NCI-H1436 (cell line): ENCODE results near the gene TMED8.
"Not testable (repeated sequence)": the region's sequence is repeated elsewhere in the genome, so short reads cannot be mapped to it uniquely, and the experiment has no call there.

Experiments
- DNase-seq: peaks from one replicate; lab custom pipeline; 2025; lab: John Stamatoyannopoulos, UW

Gene TMED8

DNA sequence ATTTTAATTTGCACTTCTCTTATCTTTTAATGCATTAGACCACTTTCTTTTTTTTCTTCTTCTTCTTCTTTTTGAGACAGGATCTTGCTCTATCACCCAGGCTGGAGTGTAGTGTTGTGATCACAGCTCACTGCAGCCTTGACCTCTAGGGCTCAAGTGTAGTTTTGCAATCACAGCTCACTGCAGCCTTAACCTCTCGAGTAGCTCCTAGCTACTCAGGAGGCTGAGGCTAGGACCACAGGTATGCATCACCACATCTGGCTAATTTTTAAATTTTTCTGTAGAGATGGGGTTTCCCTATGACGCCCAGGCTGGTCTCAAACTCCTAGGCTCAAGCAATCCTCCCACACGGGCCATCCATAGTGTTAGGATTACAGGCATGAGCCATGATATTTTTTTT is 12.7 kb downstream of the TMED8 start:
- DNase-seq, result no peak

DNA sequence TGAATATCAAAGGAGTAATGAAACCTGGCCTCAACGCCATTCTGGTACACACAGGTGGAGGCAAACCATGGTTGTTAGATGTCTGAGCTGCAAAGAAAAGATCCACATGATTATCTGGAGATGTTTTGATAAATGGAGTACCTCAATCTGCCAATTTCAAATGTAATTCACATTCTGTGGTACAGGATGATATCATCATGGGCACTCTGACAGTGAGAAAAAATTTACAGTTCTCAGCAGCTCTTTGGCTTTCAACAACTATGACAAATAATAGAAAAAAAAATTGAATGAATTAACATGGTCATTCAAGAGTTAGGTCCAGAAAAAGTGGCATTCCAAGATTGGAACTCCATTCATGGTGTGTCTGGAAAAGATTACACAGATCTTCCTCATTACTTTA is 17.3 kb downstream of the TMED8 start:
- DNase-seq, result no peak

DNA sequence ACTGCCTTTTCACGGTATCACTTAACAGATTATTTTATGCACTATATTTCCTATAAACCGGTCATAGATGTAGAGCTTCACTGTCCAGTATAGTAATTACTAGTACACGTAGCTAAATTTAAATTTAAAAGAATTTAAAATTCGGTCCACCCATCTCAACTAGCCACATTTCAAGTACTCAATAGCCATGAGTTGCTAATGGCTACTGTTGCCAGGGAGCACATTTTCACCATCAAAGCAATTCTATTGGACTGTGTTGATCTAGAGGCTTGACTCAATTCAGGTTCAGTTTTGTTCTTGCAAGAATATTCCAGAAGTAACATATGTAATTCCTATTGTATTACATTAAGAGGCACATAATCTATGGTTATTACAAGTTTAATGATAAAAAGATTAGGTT is 20.0 kb downstream of the TMED8 start:
- DNase-seq, result no peak

DNA sequence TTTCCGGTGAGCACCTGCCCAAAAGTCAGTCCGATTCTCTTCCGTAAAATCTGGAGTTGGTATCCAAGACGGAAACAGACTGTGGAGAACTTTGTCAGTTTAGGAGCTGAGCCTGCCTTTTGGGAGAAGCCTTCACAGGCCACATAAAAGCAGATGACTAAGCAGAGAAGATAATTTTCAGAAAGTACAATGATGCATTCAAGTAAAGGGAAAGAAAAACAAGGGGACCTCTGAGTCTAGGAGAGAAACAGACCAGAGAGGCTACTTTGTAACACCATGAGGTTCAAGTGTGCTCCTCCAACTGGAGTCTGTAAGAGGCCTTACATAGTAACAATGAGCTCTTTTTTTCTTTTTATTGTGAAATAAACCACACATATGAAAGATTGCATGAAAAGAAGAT is 21.1 kb downstream of the TMED8 start:
- DNase-seq, result no peak

DNA sequence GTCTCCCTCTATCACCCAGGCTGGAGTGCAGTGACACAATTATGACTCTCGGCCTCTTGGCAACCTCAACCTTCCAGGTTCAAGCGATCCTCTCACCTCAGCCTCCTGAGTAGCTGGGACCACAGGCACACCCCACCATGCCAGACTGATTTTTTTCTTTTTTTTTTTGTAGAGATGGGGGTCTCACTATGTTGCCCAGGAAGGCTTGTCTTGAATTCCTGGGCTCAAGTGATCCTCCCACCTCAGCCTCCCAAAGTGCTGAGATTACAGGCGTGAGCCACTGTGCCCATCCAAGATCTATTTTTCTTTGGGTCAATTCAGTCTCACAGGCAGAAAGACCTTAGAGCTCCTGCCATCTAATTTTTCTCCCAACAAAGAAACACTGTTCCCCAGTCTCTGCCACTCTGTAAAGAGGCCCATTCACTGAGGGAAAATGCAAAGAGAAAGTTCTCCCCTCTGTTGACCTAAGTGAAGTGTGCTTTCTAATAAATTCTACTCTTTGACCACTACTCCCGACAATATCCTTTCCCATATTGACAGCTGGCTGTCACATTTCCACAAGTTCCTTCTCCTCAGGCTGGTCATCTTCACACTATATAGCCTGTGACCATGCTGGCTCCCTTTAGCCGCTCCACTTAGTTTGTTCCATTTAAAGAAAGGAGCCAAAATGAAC is 23.3 kb downstream of the TMED8 start:
- no peak for DNase-seq

DNA sequence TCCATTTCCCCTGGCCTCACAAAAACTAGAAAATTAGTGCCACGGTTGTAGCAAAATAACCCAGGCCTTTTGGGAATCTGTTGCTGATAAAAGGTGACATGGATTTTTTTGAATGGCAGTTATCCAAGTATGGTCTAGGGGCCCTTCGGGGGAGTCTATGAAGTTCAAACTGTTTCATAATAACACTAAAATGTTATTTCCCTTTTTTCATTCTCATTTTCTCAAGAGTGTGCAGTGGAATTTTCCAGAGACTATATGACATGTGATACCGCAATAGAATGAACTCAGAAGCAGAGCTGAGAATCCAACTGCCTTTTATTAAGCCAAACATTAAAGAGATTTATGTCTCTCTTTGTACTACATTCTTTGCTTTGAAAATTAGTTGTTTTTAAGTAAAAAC is 29.1 kb downstream of the TMED8 start:
- DNase-seq, result no peak

DNA sequence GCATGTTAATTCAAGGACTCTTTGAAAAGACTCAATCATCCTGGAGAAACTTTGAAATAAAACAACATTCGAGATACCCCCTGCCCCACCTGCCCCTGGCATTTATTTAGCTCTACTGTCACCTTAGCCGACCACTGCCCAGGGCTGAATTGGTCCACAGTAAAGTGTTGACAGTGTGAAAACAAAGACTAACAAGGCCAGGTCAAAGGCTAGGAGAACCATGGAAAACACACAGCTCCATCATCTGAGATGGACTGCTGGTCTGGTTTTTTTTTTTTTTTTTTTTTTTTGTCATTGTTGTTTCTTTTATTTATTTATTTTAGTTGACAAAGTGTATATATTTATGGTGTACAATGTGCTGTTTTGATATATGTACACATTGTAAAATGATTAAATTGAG is 30.4 kb downstream of the TMED8 start:
- no peak for DNase-seq

DNA sequence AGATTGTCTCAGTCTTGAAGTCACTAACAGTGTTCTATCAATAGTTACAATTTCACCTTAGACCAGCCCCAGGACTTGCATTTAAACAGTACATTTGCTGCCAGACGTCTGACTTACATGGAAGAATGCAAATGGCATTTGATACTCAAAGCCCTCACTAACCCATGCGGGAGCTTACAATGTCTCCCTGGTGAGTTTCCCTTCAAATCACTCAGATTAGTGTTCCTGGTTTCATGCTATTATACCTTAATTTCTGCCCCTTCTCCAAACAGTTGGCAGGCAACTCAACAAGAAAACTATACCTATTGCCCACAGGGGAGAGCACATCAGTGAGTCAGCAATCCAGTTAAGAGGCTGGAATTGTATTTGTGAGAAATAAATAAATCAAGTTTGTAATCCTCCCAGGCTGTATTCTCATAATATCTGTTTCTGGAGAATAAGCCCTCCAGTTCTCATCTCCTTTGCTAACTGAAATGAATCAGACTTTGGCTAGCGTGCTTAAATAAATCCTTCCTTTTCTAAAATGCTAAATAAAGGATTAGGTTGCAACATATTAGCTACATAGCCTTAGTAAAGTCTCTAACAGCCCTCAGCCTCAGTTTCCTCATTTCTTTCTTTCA is 32.4 kb downstream of the TMED8 start:
- no peak for DNase-seq

DNA sequence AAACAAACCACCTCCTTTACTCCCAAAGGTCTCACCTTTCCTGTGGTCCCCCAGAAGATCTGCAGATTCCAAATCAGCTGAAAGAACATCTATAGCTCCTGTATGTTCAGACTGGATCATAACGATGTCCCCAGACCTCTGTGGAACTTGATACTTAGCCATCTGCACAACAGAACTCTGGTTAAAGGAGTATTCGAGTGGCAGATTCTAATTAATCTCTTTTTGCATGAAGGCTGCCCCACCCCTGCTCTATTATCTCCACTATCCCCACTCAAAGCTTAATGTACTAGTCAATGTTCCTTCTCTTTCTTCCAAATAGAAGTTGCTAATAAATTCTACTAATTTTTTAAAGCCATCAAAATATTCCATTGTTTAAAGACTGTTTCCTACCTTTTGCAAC is 33.2 kb downstream of the TMED8 start:
- no peak for DNase-seq

DNA sequence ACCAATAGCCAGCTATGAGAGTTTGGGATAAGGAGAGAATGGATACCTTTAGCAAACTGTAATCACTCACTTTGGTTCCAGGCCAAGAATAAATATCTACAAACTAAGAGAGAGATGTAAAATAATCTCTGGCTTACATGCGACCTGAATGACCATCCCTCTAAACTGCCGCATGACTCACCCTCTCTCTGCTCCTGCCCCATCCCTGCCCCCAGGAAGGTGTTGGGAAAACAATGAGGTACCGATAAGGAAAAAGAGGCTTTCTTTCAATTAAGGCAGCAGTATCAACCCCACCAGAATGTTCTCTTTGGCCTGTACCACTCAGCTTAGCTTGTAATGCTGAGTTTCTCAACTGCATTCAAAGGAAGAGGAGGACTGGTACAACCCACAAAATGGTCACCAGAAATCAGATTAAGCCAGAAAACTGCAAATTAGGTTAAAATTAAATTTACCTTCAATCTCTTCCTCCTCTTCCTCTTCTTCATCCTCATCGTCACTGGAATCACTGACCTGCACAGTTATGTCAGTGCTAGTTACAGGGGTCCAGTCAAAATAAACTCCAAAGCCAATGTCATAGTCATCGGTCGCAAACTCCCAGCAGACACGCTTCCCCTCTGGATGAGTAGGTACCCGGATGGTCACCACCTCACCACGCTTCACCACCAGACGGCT is 34.0 kb downstream of the TMED8 start:
- DNase-seq, result no peak

DNA sequence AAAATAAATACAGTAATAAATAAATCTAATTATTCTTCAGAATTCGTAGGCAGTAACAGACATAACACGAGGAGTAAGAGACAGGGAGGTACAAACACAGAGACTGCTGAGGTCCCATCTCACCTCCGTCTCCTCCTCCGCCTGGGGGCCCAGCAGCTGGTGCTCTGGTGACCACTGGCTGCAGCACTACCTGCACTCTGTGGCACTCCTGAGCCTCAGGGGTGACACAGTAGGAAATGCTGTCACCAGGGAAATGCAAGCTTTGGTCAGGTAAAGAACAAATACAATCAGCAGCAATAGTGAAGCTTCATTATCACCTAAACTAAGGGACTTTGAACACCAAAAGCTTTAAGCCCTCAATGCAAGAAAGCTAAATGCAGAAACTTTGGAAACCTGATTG is 36.5 kb downstream of the TMED8 start:
- DNase-seq, result no peak

DNA sequence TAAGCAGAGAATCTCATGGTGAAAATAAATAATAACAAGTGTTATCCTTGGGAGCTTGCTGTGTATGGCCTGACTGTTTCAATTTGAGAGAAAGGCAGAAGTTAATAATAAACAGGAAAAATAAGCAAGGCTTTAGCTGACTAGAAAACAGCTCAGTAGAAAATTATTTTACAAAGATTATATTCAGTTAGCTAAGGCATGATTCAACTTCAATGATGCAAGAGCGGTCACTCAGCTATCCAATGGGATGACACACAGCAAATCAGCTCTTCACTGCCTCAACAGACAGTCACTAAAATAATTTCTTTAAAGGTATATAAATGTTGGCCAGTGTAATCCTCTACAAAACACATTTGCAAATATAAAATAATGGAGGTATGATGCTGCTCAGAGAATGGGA is 37.5 kb downstream of the TMED8 start:
- no peak for DNase-seq

DNA sequence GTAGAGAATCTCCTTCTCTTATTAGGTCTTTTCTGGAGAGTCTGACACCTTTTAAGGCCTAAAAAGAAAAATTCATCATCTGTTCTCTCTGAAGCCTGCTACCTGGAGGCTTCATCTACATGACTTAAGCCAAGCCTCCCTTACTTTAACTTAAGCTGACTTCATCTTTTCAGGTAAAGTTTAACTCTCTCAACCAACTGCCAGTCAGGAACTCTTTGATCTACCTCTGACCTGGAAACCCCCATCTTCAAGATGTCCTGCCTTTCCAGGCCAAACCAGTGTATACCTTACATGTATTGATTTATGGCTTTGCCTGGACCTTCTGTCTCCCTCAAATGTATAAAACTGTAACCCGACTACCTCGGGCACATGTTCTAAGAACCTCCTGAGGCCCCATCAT is 38.6 kb downstream of the TMED8 start:
- DNase-seq, result no peak

DNA sequence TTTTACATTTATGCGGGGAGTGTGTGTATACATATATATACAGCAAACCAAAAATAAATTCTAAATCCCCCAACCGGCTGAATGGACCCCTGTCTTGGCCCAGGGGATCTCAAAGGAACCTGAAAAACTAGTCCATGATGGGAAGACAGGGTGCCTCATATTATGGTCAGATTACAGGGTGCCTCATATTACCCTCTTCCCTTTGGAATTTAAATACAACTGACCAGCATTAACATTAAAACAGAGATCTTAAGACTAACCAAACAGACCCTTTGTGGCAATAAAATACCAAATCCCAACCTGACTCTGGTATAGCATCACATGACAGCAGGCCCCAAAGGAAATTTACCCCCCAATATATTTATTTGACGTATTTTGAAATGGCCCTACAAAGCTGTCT is 39.0 kb downstream of the TMED8 start:
- no peak for DNase-seq

DNA sequence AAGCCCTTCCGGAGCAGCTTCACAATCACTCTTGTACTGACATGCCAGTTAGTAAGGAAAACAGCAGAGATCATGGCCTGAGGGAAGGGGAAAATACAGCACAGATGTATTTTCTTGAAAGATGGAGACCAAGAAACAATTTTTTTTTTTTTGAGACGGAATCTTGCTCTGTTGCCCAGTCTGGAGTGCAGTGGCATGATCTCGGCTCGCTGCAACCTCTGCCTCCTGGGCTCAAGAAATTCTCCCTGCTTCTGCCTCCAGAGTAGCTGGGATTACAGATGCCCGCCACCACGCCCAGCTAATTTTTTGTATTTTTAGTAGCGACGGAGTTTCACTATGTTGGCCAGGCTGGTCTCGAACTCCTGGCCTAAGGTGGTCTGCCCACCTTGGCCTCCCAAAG is 39.6 kb downstream of the TMED8 start:
- not testable (repeated sequence) for DNase-seq

DNA sequence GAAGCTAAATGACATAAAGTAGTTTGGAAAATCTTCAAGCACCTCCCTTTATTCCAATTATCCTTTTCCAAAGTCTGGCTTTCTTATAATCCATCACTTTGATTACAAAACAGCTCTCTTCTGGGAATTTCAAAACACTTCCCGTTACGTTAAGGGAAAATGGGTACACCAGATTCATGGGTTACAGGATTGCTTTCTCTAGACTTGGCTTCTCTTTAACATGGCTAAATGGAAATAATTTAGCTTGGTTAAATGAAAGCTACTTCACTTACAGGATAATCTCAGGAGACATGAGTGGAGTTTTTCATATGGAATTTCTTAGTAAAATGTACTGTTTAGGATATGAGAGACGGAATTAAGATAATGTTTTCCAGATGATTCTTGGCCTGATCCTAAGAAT is 41.3 kb downstream of the TMED8 start:
- no peak for DNase-seq

DNA sequence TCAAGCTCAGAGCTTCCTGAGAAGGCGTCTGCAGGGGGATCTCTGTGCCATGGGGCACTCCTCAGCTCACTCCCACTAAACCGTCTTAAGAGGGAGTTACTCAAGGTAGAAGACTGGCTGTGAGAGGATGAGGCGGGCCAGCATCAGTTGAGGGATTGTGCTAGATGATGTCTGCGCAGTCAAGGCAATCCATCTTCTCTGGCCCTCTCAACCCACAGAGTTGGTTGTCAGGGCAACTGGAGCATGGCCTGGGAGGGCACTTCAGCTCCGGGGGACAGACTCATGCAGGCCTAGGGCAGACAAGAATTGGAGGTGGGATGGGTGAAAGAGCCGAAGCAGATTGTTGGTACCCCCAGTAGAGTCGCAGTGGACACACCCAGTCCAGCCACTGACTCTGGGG is 47.0 kb downstream of the TMED8 start:
- DNase-seq, result no peak

DNA sequence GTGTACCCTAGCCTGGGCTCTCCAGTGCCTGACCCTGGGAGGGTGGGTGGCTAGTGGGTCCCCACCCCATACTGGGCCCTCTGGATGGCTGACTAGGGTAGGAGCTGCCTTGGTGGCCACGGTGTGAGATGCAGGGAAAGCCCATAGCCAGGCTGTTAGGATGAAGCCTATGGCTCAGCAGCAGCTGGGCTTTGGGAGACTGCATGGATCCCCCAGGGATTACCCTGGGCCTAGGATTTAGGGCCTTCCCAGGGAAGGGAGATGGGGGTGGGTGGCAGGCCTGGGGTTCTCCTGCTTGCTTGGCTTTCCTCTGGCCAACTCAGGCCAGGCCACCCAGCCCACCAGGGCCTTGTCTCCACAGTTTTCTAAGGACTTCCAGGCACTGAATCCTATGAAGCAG is 49.8 kb downstream of the TMED8 start:
- no peak for DNase-seq

DNA sequence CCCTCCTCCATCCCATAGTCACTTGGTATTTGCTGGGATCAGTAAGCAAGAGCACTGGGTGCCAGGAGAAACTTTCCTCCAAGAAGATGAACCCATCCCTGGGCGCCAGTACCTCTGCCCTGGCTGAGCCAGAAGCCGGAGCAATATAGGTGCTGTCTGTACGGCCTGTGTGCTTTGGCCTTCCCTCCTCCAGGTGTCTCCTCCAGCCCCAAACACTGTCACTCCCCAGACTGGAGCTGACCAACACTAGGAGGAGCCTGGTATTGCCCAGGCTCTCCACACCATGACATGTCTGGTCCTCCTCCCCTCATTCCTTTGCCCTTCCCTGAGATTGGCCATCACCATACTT is 51.2 kb downstream of the TMED8 start:
- DNase-seq, result no peak

DNA sequence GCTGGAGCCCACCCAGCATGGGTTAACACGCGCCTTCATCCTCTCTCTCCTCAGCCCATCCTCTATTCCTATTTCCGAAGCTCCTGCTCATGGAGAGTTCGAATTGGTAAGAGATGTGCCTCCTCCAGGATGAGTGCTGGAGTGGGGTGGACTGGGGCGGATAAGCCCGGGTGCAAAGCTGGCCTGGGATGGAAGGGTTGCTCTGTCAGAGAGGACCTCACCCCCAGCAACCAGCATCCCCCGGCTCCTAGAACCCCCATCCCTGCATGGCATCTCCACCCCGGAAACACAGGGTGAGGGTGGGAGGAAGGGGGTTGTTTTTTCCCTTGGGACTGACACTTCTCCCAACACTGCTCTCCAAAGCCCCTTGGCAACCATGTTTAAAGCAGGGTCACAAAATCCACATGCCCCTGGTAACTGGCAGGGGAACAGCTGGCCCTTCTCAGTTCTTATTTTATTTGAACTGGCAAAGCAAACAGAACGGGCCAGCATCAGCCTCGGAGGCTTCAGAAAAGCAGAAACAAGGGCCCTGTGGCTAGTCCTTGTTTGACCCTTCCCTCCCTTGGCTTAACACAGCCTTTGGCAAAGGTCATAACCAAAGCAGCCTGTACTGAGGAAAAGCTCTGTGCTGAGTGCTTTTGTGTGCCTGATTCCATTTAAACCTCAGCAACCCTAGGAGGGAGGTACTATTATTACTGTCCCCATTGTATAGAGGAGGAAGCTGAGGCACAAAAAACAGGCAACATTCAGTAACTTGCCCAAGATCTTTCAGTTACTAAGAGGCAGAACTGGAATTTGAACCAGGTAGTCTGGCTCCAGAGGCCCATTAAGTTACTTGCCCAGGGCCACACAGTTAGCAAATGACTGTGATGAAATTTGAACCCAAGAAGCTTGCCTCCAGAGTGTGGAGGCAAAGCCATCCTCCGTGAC is 51.8 kb downstream of the TMED8 start:
- DNase-seq, result no peak

DNA sequence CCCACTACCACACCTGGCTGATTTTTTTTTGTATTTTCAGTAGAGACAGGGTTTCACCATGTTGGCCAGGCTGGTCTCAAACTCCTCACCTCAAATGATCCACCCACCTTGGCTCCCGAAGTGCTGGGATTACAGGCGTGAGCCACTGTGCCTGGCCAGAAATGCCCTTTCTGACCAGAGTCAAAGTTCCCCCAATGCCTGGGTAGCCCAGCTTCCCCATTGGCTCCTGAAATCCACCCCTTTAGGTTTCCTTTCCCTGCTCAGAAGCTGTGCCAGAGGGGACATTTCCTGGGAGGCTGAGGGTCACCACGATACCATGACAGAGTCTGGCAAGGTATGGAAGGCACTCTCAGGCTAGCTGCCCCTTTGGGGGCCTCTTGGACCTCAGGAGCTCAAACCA is 52.6 kb downstream of the TMED8 start:
- DNase-seq, result no peak

DNA sequence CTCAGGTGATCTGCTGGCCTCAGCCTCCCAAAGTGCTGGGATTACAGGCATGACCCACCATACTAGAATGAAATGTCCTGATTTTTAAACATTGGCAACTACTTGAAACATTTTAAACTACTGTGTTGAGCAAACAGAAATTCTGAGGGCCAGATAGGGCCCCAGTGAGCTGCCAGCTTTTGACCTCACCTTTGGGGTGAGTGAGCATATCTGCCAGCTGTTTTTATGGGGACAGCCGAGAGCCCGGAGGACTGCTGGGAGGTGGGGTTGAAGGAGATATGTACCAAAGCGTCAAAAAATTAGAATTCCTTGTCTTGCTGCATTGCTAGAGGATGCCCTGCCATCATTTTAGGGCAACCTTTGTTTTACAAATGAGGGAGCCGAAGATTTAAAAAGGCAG is 53.3 kb downstream of the TMED8 start:
- no peak for DNase-seq

DNA sequence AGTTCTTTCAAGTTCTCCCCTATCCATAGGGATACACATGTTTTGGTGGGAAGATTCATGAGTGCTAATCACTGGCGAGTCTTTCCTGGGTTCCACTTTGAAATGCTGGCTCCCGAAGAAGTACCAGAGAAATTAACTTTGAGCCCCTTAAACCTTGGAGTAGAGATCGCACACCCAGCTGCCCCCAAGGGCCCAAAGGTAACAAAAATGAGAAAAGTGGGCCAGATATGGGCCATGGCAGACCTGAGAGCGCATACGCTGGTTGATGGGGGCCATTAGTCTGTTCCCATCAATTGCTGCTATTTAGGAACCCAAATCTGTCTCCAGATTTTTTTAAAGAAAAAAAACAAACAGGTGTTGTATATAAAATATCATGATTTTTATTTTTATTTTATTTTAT is 53.9 kb downstream of the TMED8 start:
- no peak for DNase-seq
